K562 (cell line): ENCODE data around the gene HOXB7. TPM values are rescaled to one million over a fixed set of nuclear protein-coding genes. Genes with fewer than 3 reads are reported as not detected.

Experiments used
- CBX3 ChIP-seq, 2 experiments: IDR thresholded peaks; 1 replicate in 1 of 2; 2 replicates in 1 of 2; pipeline ENCODE4 v1.6.1; 2012; ENCODE audit warnings: inconsistent platforms in 2 of 2, low read length in 2 of 2, borderline replicate concordance in 1 of 2, control low read depth in 1 of 2
- CEBPG ChIP-seq, 3 experiments: fragments of 200-800 bp in 1 of 3; sonication (Bioruptor generic) in 1 of 3; sonication (generic) in 1 of 3; formaldehyde crosslinking in 1 of 3; IDR thresholded peaks in 2 of 3; conservative IDR thresholded peaks in 1 of 3; 2 replicates each; pipeline versions ENCODE4 v1.6.1 to v1.8.0; 2016 to 2022; ENCODE audit warnings: missing compliant biosample characterization in 2 of 3, missing genetic modification characterization in 2 of 3, mild to moderate bottlenecking in 1 of 3, missing genetic modification reagents in 1 of 3
- CREB1 ChIP-seq, 2 experiments: sonication (generic) in 1 of 2; formaldehyde crosslinking in 1 of 2; IDR thresholded peaks; 2 replicates each; pipeline versions ENCODE4 v1.6.1 to v1.8.0; 2012 to 2022; ENCODE audit warnings: inconsistent platforms in 1 of 2, mild to moderate bottlenecking in 1 of 2, missing genetic modification reagents in 1 of 2, moderate library complexity in 1 of 2
- HNRNPL ChIP-seq: fragments of 200-400 bp; formaldehyde crosslinking; IDR thresholded peaks from 2 replicates; pipeline ENCODE4 v1.6.1; 2017; ENCODE audit warnings: low read depth, mild to moderate bottlenecking, low read length
- HNRNPUL1 ChIP-seq: fragments of 200-400 bp; formaldehyde crosslinking; IDR thresholded peaks from 2 replicates; pipeline ENCODE4 v1.6.1; 2017; ENCODE audit warnings: low read length
- HOXB6 ChIP-seq: fragments of 250-450 bp; sonication (Bioruptor Pico); IDR thresholded peaks from 2 replicates; pipeline ENCODE4 v1.5.1; 2022; ENCODE audit warnings: mild to moderate bottlenecking, borderline replicate concordance
- MXD1 ChIP-seq: fragments of 250-450 bp; sonication (Bioruptor Pico); IDR thresholded peaks from 2 replicates; pipeline ENCODE4 v1.8.0; 2021; ENCODE audit warnings: borderline replicate concordance, mild to moderate bottlenecking, moderate library complexity; ENCODE audit not compliant: poor library complexity, severe bottlenecking
- NEUROD1 ChIP-seq: fragments of 150-350 bp; IDR thresholded peaks from 2 replicates; pipeline ENCODE4 v1.6.1; 2014; ENCODE audit warnings: borderline replicate concordance, low read length, low read depth; ENCODE audit not compliant: partially characterized antibody
- PCBP2 ChIP-seq: fragments of 200-400 bp; formaldehyde crosslinking; IDR thresholded peaks from 2 replicates; pipeline ENCODE4 v1.6.1; 2018; ENCODE audit warnings: low read length, low read depth, mild to moderate bottlenecking, moderate library complexity; ENCODE audit not compliant: poor library complexity, severe bottlenecking
- RBM25 ChIP-seq: fragments of 200-400 bp; formaldehyde crosslinking; IDR thresholded peaks from 2 replicates; pipeline ENCODE4 v1.6.1; 2018; ENCODE audit warnings: low read length, low read depth, moderate library complexity; ENCODE audit not compliant: severe bottlenecking
- SNIP1 ChIP-seq: fragments of 450-650 bp; IDR thresholded peaks from 2 replicates; pipeline ENCODE4 v1.7.1; 2017; ENCODE audit warnings: low read depth, mild to moderate bottlenecking
- TCF7L2 ChIP-seq: fragments of 150-350 bp; IDR thresholded peaks from 2 replicates; pipeline ENCODE4 v1.6.1; 2016; ENCODE audit warnings: low read depth, mild to moderate bottlenecking, low read length, moderate library complexity
- ZBTB34 ChIP-seq: fragments of 250-450 bp; sonication (Bioruptor Pico); IDR thresholded peaks from 2 replicates; pipeline ENCODE4 v1.8.0; 2021; ENCODE audit warnings: mild to moderate bottlenecking, moderate library complexity
- ZNF133 ChIP-seq: fragments of 250-450 bp; sonication (Bioruptor Pico); IDR thresholded peaks from 2 replicates; pipeline ENCODE4 v1.4.0; 2020; ENCODE audit warnings: mild to moderate bottlenecking
- ZNF143 ChIP-seq: sonication (generic); formaldehyde crosslinking; IDR thresholded peaks from 2 replicates; pipeline ENCODE4 v1.9.0; 2022; ENCODE audit warnings: mild to moderate bottlenecking, missing genetic modification reagents
- ZNF184 ChIP-seq: sonication (generic); formaldehyde crosslinking; IDR thresholded peaks from 2 replicates; pipeline ENCODE4 v1.5.0; 2020; ENCODE audit warnings: missing genetic modification reagents
- ZNF232 ChIP-seq: sonication (generic); formaldehyde crosslinking; IDR thresholded peaks from 2 replicates; pipeline ENCODE4 v1.8.0; 2022; ENCODE audit warnings: mild to moderate bottlenecking, missing genetic modification reagents
- ZNF253 ChIP-seq: fragments of 250-450 bp; sonication (Bioruptor Pico); conservative IDR thresholded peaks from 2 replicates; pipeline ENCODE4 v1.6.1; 2021; ENCODE audit warnings: mild to moderate bottlenecking
- polyA plus RNA-seq, 8 experiments: library from polyadenylated mRNA; depleted of rRNA in 4 of 8; stranded (reverse) in 5 of 8; unstranded in 3 of 8; fragments of >200 nt; fragmentation: Nextera tagmentation in 2 of 8; fragmentation: Illumina TruSeq in 1 of 8; extraction: Ambion mirVana in 2 of 8; extraction: Trizol in 1 of 8; gene quantifications; 2 replicates each; pipeline versions ENCODE4 v1.2.1 to v1.2.3, GENCODE V29; 2011 to 2014; ENCODE audit warnings: inconsistent platforms in 1 of 8, missing spikeins in 1 of 8
- total RNA-seq, 7 experiments: library from RNA; depleted of rRNA in 6 of 7; stranded (reverse); fragments of >200 nt in 6 of 7; fragmentation: Illumina TruSeq in 2 of 7; extraction: Trizol in 2 of 7; gene quantifications; 2 replicates each; pipeline versions ENCODE4 v1.2.1 to v1.2.3, GENCODE V29; 2011 to 2021; ENCODE audit warnings: low replicate concordance in 1 of 7
- TF ChIP-seq, protein P1 (sequence below): sonication (generic); formaldehyde crosslinking; IDR thresholded peaks from 2 replicates; pipeline ENCODE4 v1.8.1; 2023; ENCODE audit warnings: mild to moderate bottlenecking, missing genetic modification reagents
- TF ChIP-seq, protein P2 (sequence below): fragments of 250-450 bp; sonication (Bioruptor Pico); IDR thresholded peaks from 2 replicates; pipeline ENCODE4 v1.8.0; 2021; ENCODE audit warnings: moderate library complexity, mild to moderate bottlenecking, inconsistent platforms
- TF ChIP-seq, protein P3 (sequence below): IDR thresholded peaks from 3 replicates; pipeline ENCODE4 v1.6.1; 2011; ENCODE audit warnings: borderline replicate concordance, mild to moderate bottlenecking; ENCODE audit not compliant: insufficient read length, insufficient read depth

Gene HOXB7
- total and polyA plus RNA-seq, 9 of the 15 experiments (the other 6 are each of a cell fraction or from before 2014, with no cell fraction given) = 5.5 to 16.7 (median 8.3) TPM

- TF ChIP-seq ZNF143 (CRISPR knock-in tag) (no peak), TCF7L2 (no peak), ZNF133 (CRISPR knock-in tag) (no peak), SNIP1 (no peak), ZBTB34 (CRISPR knock-in tag) (no peak), ZNF184 (CRISPR knock-in tag) (no peak), ZNF232 (CRISPR knock-in tag) (no peak), CBX3 (IDR thresholded peaks at IDR 0.05; ENCODE audit: borderline replicate concordance in 1 of 2, low read length in 2 of 2) (no peak), HOXB6 (CRISPR knock-in tag) (no peak), MXD1 (CRISPR knock-in tag) (no peak), PCBP2 (no peak), RBM25 (no peak), CREB1 (IDR thresholded peaks at IDR 0.05) (no peak), CREB1 (CRISPR knock-in tag; IDR thresholded peaks at IDR 0.05) (no peak), ZNF253 (CRISPR knock-in tag) (no peak), CEBPG (CRISPR knock-in tag; IDR thresholded peaks at IDR 0.05) (no peak), CEBPG (tag; conservative IDR thresholded peaks at IDR 0.05 in 1 of 2, IDR thresholded peaks at IDR 0.05 in 1 of 2) (no peak), HNRNPL (no peak), NEUROD1 (peak; percentile 16), HNRNPUL1 (no peak)
- TF ChIP-seq, protein P1, sequence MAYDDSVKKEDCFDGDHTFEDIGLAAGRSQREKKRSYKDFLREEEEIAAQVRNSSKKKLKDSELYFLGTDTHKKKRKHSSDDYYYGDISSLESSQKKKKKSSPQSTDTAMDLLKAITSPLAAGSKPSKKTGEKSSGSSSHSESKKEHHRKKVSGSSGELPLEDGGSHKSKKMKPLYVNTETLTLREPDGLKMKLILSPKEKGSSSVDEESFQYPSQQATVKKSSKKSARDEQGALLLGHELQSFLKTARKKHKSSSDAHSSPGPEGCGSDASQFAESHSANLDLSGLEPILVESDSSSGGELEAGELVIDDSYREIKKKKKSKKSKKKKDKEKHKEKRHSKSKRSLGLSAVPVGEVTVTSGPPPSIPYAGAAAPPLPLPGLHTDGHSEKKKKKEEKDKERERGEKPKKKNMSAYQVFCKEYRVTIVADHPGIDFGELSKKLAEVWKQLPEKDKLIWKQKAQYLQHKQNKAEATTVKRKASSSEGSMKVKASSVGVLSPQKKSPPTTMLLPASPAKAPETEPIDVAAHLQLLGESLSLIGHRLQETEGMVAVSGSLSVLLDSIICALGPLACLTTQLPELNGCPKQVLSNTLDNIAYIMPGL (CRISPR knock-in tag) = no peak
- TF ChIP-seq, protein P2, sequence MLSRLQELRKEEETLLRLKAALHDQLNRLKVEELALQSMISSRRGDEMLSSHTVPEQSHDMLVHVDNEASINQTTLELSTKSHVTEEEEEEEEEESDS = no peak
- TF ChIP-seq, protein P3, sequence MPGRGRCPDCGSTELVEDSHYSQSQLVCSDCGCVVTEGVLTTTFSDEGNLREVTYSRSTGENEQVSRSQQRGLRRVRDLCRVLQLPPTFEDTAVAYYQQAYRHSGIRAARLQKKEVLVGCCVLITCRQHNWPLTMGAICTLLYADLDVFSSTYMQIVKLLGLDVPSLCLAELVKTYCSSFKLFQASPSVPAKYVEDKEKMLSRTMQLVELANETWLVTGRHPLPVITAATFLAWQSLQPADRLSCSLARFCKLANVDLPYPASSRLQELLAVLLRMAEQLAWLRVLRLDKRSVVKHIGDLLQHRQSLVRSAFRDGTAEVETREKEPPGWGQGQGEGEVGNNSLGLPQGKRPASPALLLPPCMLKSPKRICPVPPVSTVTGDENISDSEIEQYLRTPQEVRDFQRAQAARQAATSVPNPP = no peak
Measured at GRCh38 chr17:48570325-48571023, 40.3 kb downstream of the HOXB7 start (continued).
